Superior temporal gyrus (tissue), 1 donor: ENCODE results near the gene BAIAP2.

Source experiments
- DNase-seq: peaks from one replicate; pipeline ENCODE4 v3.0.0-alpha.2; 2016; ENCODE audit errors: extremely low spot score

BAIAP2 gene

DNA sequence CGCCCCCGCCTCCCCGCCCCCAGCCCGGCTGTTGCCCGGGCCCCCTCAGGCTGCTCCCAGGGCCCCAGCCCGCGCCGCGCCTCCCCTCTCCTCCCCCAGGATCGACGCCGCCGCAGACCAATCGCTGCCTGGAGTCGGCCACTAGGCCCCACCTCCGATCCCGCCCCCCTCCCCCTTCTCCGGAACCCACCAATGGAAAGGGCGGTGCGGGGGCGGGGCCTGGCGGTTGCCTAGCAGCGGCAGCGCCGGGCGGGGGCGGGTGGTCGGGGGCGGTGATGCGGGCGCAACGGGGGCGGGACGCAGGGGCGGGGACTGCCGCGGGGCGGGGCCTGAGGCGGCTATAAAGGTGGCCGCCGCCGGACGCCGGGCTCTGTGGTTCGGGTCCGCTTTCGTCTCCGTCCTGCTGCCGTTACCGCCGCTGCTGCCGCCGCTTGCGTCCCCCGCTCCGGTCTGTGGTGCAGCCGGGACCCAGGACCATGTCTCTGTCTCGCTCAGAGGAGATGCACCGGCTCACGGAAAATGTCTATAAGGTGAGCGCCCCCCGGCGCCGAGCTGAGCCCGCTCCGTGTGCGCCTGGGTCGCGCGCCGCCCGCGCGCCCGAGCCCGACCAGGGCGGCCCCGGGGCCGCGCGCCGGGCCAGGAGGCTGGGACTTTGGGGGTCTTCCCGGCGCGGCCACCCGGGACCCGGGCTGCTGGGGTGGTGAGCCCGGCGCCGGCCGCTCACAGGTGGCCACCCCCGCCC, at the start of gene BAIAP2:
Gene BAIAP2, plus strand, starts transcription at position 373 of the 742 bp plus-strand sequence. Its CDS starts 104 bp downstream, at position 477.
- peak; percentile 81 for DNase-seq

DNA sequence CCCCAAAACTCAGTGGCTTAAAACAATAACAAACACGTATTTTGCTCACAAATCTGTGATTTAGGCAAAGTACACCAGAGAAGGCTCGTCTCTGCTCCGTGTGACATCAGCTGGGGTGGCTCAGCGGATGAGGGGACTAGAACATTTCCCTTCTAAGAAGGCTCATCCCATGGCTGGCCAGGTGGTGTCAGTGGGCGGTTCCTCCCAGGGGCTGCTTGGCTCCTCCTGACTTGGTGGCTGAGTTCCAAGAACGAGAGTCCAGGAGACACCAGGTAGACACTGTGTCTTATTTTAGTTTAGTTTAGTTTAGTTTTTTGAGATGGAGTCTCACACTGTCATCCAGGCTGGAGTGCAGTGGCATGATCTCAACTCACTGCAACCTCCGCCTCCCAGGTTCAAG, 48.9 kb upstream of the BAIAP2 start:
- no peak for DNase-seq

DNA sequence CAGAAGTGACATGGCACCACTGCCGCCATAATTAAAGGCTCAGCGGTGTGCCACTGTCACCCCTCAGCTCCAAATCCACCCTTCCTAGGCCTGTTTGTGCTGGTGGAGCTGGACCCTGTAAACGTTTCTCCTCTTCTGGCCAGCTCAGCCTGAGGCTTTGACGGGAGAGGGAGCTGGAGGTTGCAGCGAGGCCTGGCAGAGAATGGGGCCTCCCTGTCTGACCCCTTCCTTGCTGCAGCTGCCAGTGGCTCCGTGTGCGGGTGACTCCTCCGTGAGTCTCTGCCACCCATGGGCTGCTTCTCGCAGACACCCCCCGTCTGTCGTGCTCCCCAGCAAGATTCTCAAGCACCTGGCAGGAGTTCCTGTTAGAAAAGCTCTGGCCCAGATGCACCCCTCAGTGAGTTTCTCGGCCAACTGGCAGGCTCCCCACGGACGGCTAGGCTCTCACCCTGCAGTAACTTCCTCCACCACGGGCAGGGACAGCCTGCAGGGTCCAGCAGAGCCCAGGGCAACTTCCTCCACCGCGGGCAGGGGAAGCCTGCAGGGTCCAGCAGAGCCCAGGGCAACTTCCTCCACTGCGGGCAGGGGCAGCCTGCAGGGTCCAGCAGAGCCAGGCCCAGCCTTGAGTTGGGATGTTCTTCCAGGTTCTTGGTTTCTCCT, 48.0 kb upstream of the BAIAP2 start:
- no peak for DNase-seq

GRCh38 chr17:80987941-80988461, 47.0 kb upstream of the BAIAP2 start:
- no peak for DNase-seq

- DNase-seq: no peak
Observed at GRCh38 chr17:80989586-80989913, 45.4 kb upstream of the BAIAP2 start.

DNA sequence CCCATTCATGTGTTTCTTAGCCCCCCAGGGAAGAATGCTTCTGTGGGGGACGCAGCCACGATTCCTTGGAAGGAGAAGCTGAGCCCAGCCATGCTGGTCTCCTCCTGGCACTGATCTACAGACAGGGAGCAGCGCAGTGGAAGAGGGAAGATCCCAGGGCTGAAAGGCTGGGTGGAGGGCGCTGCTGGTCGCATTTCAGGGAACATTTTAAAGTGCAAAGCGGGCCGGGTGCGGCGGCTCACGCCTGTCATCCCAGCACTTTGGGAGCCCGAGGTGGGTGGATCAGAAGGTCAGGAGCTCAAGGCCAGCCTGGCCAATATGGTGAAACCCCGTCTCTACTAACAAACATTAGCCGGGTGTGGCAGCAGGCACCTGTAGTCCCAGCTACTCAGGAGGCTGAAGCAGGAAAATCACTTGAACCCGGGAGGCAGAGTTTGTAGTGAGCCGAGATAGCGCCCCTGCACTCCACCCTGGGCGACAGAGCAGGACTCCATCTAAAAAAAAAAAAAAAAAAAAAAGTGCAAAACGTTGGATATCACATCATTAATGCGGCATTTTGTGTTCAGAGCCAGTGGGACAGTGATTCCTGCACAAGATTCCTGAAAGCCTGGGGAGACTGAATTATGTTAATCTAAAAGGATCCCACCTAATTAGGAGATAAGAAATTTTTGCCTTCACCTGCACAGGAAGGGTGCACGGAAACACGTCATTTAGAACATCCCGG, 43.9 kb upstream of the BAIAP2 start:
- no peak for DNase-seq

GRCh38 chr17:80991645-80992076, 43.3 kb upstream of the BAIAP2 start, which contains the start of gene CHMP6:
Gene CHMP6, plus strand, starts transcription at chr17:80991841. Its CDS starts 78 bp downstream, at chr17:80991919.
- peak; percentile 67 for DNase-seq

DNA sequence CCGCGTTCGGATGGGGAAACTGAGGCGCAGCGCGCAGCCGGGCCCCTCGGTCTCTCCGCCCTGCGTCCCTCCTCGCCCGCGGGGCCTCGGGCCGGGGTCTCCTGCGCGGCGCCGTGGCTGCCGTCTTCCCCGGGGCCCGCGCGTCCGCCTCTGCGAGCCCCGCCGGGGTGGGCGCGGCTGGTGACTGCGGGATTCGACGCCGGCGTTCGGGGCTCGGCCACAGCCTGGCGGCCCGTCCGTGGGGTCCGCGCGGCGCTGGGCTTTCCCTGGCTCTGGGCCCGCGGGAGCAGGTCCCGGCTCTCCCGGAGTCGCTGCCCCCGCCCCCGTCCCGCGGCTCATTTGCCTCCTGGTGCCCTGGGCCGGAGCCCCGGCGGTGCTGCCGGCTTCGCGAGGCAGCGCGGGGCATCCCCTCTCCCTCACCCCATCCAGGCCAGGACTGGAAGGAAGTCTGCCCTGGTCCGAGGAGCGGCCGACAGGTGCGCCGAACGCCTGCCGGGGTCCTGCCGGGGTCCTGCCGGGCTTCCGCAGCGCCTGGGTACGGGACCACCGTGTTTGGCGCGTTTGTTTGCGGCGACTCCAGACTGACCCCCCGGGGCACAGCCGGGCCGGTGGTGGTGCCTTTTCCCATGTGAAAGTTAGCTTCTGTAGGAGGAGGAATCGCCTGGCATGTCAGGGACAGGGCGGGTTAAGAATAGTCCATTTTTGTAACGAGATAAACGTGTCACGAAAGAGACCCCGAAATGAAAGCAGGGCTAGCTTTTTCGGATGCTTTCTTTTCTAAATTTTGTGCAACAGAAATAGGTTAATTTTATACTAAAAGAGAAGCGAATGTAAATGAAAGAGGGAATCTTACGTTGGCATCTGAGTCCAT, 42.6 kb upstream of the BAIAP2 start:
- no peak for DNase-seq

GRCh38 chr17:80992948-80993624, 41.9 kb upstream of the BAIAP2 start:
- no peak for DNase-seq

GRCh38 chr17:80995131-80995530, 39.8 kb upstream of the BAIAP2 start:
- DNase-seq: no peak

DNA sequence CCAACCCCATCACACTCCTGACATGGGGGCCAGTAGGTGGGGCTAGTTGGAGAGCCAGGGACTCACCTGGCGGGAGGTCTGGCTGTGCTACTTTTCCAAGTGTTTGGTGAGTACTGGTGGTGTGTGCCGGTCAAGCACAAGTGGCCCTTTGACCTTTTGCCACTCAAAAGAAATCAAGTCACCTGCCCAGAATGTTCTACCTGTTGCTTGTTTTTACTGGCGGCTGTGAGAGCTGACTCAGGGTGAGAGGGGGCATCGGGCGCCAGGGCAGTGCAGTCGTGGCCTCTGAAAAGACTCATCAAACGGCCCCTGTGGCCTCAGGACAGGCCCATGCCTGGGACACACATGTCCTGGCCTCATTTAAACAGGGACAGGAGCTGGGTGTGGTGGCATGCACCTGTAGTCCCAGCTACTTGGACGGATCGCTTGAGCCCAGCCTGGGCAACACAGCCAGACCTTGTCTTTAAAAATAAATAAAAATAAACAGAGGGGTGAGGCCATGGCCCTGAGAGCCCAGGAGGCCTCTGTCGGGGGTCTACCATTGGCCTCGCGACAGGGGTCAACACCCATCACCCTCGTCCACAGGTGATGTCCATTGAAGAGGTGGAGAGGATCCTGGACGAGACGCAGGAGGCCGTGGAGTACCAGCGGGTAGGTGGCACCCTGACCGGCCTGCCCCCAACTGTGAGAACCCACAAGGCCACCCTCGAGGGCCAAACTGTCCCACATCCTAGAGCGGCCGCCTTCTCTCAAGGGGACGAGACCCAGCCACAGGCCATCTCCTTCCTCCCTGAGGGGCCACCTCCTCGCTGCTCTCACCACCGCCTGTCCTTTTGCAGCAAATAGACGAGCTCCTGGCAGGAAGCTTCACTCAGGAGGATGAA, 38.3 kb upstream of the BAIAP2 start:
- DNase-seq: no peak

GRCh38 chr17:80997424-80998117, 37.4 kb upstream of the BAIAP2 start:
- no peak for DNase-seq

DNA sequence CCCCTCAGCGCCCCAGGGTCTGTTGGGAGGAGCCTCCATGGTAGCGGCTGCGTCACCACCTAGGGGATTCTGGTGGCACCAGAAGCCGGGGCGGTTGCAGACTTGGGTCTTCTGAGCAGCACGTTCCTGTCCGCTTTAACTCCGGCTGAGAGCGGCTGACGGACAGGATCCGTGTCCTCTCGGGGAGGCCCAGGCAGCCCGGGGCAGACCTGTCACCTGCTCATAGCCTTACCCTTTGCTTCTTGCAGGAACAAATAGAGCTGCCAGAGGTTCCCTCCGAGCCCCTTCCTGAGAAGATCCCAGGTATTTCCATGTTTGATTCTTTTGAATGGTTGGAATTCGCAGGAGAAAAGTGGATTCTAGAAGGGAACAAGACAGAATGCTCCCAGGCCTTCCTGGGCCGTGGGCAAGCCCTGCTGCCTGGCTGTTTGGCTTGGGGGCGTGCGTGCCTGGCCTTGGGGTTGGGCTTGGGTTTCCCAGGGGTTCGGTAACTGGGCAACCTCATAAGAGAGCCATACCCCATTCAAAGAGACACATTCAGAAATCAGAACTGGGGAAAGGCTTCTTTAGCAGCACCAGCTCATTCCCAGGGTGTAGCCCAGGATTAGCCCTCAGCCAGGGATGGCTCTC, 36.7 kb upstream of the BAIAP2 start:
- DNase-seq: no peak

DNA sequence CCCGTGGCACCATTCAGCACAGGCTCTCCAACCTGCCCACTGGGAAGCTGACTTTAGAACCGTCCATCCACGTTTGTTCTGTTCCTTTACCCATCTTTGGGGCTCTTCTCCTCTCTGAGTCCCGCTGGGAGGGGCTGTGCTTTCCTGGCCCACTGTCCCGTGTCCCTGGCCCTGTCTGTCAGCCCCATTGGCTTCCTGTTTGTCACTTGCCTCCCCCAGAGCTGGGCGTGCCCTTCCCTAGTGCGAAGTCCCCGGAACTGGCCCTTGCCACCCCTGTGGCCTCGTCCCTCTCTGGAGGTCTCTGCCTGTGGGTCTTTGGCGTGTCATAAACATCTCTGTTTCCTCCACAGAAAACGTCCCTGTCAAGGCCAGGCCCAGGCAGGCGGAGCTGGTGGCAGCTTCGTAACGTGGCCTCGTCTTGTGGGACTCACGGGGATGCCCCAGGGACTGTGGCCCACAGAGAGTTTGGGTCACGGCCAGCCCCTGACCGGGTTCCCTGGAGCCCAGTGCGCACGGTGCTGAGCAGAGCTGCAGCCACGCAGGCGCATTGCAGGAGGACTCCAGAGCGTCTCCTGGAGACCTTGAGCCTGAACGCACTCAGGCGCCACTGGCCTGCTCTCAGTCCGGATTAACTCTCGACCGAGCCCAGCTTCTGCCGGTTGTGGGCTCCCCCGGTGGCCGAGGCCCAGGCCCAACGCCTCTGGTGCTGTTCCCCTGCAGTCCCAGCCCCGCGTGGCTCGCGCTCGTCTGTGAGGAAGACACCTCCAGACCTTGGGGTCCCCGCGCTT, 36.0 kb upstream of the BAIAP2 start:
- no peak for DNase-seq

- DNase-seq: no peak
Observed at GRCh38 chr17:80999536-81000333, 35.2 kb upstream of the BAIAP2 start.

GRCh38 chr17:81000334-81000630, 34.7 kb upstream of the BAIAP2 start:
- no peak for DNase-seq

DNA sequence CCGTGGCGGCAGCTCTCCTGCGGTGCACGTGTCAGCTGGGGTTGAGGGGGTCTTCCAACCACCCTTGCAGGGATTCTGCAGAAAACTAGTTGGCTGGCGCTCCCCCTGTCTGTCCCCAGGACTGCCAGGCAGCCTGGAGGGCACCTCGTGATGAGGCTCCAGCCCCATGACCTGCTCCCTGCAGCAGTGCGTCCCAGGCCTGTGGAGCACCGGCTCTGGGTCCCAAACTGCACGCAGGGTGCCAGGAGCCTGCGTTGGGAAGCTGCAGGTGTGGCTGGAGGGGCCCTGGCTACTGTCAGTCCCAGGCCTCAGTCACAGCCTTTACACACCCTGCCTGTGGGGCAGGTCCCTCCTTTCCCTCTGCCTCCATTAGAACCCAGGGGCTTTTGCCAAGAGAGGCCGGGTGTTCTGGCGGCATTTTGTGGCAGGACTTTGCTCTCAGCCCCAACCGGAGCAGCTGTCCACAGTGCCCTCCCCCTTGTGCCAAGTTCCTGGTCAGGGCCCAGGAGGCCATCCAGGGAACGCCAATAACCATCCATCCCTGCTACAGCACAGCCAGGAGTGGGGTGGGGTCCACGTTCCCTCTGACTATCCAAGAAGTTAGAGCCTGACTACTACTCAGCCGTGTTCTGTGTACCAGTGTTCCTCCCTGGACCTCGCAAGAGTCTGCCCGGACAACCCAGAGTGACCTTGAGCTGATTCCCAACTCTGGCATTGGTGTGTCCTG, 34.2 kb upstream of the BAIAP2 start:
- no peak for DNase-seq
